Tibial nerve (tissue), 4 donors: Measurements from ENCODE around the gene TXLNA. TPM values are rescaled to one million over a fixed set of nuclear protein-coding genes. Genes with fewer than 3 reads are reported as not detected.

Source experiments
- DNase-seq, 2 donors: peaks; one replicate each; pipeline ENCODE4 v3.0.0-alpha.2; 2019; ENCODE audit warnings: low spot score in 2 of 2
- H3K27ac ChIP-seq, 4 donors: fragments of 200-600 bp; sonication (generic) in 3 of 4; one replicate each; pipeline ENCODE4 v1.5.1; 2017 to 2019; ENCODE audit warnings: mild to moderate bottlenecking in 1 of 4
- H3K27me3 ChIP-seq, 2 donors: fragments of 200-600 bp; sonication (generic) in 1 of 2; one replicate each; pipeline versions ENCODE4 v1.5.1 to v1.6.0; 2017 to 2019
- H3K36me3 ChIP-seq, 3 donors: fragments of 200-600 bp; sonication (generic); one replicate each; pipeline ENCODE4 v1.5.1; 2018 to 2019
- H3K4me1 ChIP-seq, 4 donors: fragments of 200-600 bp; sonication (generic) in 3 of 4; one replicate each; pipeline ENCODE4 v1.5.1; 2017 to 2019
- H3K4me3 ChIP-seq, 4 donors: fragments of 200-600 bp; sonication (generic) in 3 of 4; one replicate each; pipeline ENCODE4 v1.5.1; 2017 to 2019; ENCODE audit warnings: mild to moderate bottlenecking in 1 of 4, moderate library complexity in 1 of 4
- H3K9me3 ChIP-seq, 4 donors: fragments of 200-600 bp; sonication (generic) in 3 of 4; one replicate each; pipeline ENCODE4 v1.5.1; 2017 to 2019
- EP300 ChIP-seq, 2 donors: sonication (generic); formaldehyde crosslinking; IDR thresholded peaks; one replicate each; pipeline ENCODE4 v1.6.1; 2017; ENCODE audit warnings: antibody characterized with exemption in 2 of 2, mild to moderate bottlenecking in 1 of 2
- POLR2A ChIP-seq, 2 donors: fragments of 450-650 bp; IDR thresholded peaks; one replicate each; pipeline ENCODE4 v1.6.1; 2017; ENCODE audit warnings: antibody characterized with exemption in 2 of 2, mild to moderate bottlenecking in 2 of 2, moderate library complexity in 2 of 2
- WGBS, 2 donors: methylation state at CpG; one replicate each; pipeline ENCODE4 v1.1.5; 2018; 5-methylcytosine and 5-hydroxymethylcytosine counted together
- total RNA-seq, 4 donors: library from RNA; depleted of rRNA; stranded (reverse); fragments of >200 nt; gene quantifications; one replicate each; pipeline ENCODE4 v1.1.0, GENCODE V29; 2016
- TF ChIP-seq, protein P1 (sequence below), 5 experiments: fragments of 200-600 bp in 3 of 5; fragments of 450-650 bp in 2 of 5; sonication (generic) in 3 of 5; IDR thresholded peaks; one replicate each; pipeline ENCODE4 v1.5.1; 2016 to 2019; ENCODE audit warnings: antibody characterized with exemption in 5 of 5, mild to moderate bottlenecking in 3 of 5, moderate library complexity in 2 of 5

The TXLNA gene
- total RNA-seq, 4 donors from 2014 or later: 41.4 to 52.0 (median 49.5) TPM

DNA sequence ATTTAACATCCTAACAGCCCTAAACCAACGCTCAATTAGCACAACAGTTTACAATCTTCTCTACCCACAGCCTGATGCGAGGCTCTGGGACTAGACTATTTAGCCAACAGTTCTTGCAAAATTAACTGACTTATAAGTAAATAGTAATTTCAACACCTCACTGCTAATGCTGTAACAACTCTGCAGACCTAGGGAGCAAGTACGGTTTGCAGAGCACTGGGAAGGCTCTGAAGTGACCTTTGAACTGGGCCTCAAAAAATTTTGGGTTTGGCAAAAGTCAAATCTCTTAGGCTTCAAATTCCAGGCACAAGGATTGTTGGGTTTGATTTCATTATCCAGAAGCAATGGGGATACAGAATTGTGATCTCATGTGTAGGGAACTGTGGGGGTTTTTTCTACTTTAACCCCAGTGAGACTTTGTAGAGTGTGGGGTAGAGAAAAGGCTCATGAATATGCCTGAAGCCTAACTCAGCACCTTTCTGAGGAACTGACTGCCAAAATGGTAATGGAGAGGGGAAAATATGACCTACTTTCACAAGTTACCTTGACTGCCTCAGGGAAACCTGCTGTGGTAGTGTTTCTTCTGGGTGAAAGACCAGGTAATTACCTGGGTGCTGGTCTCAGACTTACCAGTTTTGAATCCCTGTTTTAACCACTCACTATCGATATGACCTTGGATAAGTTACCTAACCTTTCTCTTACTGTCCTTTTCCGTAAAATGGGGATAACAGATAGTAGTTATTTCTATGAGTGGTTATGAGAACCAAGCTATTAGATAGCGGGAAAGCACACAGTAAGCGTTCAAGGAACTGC lies 889 bp upstream of the TXLNA start:
- no peak for TF ChIP-seq POLR2A (IDR thresholded peaks at IDR 0.05)
- TF ChIP-seq EP300 (IDR thresholded peaks at IDR 0.05): no peak
- TF ChIP-seq, protein P1, sequence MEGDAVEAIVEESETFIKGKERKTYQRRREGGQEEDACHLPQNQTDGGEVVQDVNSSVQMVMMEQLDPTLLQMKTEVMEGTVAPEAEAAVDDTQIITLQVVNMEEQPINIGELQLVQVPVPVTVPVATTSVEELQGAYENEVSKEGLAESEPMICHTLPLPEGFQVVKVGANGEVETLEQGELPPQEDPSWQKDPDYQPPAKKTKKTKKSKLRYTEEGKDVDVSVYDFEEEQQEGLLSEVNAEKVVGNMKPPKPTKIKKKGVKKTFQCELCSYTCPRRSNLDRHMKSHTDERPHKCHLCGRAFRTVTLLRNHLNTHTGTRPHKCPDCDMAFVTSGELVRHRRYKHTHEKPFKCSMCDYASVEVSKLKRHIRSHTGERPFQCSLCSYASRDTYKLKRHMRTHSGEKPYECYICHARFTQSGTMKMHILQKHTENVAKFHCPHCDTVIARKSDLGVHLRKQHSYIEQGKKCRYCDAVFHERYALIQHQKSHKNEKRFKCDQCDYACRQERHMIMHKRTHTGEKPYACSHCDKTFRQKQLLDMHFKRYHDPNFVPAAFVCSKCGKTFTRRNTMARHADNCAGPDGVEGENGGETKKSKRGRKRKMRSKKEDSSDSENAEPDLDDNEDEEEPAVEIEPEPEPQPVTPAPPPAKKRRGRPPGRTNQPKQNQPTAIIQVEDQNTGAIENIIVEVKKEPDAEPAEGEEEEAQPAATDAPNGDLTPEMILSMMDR (IDR thresholded peaks at IDR 0.05): no peak
- H3K27ac ChIP-seq: peak overlapping the region; percentile 87 to 97 (median 94)
- DNase-seq: no peak
- peak overlapping the region in 2 of 4 donors; percentile 75 to 77 for H3K4me3 ChIP-seq
- H3K27me3 ChIP-seq: no peaks in the 10 kb centered on the region
- WGBS, 2 donors: 79 to 86% methylated on average over 7 of the region's 7 CpGs
- peaks cover 0 to 37% (median 4%) of the 10 kb centered on the region in 3 donors for H3K36me3 ChIP-seq
- H3K4me1 ChIP-seq: peaks cover 2 to 37% (median 26%) of the 10 kb centered on the region in 4 donors
- no peaks in the 10 kb centered on the region for H3K9me3 ChIP-seq

DNA sequence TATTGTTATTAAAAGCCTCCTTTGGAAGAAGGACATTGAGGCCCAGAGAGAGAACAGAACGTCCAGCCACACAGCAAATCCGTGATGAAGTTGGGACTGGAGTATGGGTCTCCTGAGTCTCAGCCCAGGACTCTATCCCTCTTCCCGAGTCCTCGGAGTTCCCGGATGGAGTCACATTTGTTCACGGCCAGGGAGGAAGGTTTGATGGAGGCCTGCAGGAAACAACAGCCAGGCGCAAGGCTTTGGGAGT lies 357 bp upstream of the TXLNA start:
- Histone ChIP-seq H3K9me3 (no peaks in the 10 kb centered on the region), H3K4me3 (peak overlapping the region; percentile 75 to 82 (median 80)), H3K27me3 (no peaks in the 10 kb centered on the region), H3K27ac (peak overlapping the region; percentile 87 to 97 (median 94)), H3K4me1 (peaks cover 2 to 43% (median 27%) of the 10 kb centered on the region in 4 donors), H3K36me3 (peaks cover 0 to 38% (median 4%) of the 10 kb centered on the region in 3 donors)
- TF ChIP-seq, protein P1 (IDR thresholded peaks at IDR 0.05): no peak
- TF ChIP-seq EP300 (IDR thresholded peaks at IDR 0.05): no peak
- TF ChIP-seq POLR2A (IDR thresholded peaks at IDR 0.05): no peak
- no peak for DNase-seq
- WGBS, 2 donors: 10% methylated on average over 7 of the region's 7 CpGs

DNA sequence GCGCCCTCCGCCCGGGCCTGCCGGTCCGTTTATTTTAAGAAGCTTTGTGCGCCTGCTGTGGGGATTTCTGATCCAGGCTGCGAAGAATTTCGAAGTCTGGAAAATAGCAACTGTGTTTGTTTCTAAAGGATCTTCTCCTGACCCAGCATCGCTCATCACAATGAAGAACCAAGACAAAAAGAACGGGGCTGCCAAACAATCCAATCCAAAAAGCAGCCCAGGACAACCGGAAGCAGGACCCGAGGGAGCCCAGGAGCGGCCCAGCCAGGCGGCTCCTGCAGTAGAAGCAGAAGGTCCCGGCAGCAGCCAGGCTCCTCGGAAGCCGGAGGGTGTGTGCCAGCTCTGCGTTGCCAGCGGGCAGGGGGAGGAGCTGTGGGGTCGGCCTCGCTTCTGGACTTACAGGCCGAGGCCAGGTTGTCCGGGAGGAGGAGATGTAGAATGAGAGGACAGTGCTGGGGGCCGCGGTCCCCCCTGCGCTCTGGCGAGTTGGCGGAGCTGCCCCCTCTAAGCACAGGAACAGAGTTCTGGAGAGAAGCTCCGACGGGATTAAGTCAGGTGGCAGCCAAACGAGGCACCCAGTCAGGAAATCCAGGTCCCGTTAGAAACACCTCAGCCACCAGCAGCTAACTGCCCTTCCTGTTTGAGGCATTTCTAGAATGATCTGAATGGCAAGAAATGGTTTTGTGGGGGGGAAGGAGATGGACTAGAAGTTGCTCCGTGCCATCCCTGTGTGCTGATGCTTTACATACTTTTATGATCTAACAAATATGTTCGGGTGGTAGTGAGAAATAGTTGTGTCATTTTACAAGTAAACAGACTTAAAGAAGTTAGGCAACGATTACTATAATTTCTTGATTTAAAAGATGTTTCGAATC lies 948 bp downstream of the TXLNA start:
- WGBS, 2 donors: 5 to 6% methylated on average over 32 to 35 of the region's 36 CpGs
- H3K9me3 ChIP-seq: no peaks in the 10 kb centered on the region
- peak overlapping the region; percentile 87 to 97 (median 94) for H3K27ac ChIP-seq
- H3K4me1 ChIP-seq: peaks cover 2 to 55% (median 28%) of the 10 kb centered on the region in 4 donors
- H3K36me3 ChIP-seq: peaks cover 0 to 41% (median 4%) of the 10 kb centered on the region in 3 donors
- H3K4me3 ChIP-seq: peak overlapping the region; percentile 75 to 82 (median 80)
- no peaks in the 10 kb centered on the region for H3K27me3 ChIP-seq
- no peak for TF ChIP-seq POLR2A (IDR thresholded peaks at IDR 0.05)
- TF ChIP-seq EP300 (IDR thresholded peaks at IDR 0.05): no peak
- TF ChIP-seq, protein P1 (IDR thresholded peaks at IDR 0.05): no peak
- DNase-seq: peak in 1 of 2 donors; percentile 24

DNA sequence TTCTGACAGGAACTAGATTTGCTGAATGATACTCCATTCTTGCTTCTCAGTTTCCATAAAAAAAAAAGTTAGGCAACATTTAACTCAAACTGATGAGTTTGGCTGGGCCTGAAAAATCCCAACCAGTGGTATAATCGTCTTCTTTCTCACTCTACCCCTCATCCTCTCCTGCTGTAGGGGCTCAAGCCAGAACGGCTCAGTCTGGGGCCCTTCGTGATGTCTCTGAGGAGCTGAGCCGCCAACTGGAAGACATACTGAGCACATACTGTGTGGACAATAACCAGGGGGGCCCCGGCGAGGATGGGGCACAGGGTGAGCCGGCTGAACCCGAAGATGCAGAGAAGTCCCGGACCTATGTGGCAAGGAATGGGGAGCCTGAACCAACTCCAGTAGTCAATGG lies 1.6 kb downstream of the TXLNA start:
- Histone ChIP-seq H3K9me3 (no peaks in the 10 kb centered on the region), H3K27me3 (no peaks in the 10 kb centered on the region), H3K4me3 (peak overlapping the region in 3 of 4 donors; percentile 75 to 82 (median 77)), H3K27ac (peak overlapping the region in 3 of 4 donors; percentile 87 to 97 (median 96)), H3K36me3 (peaks cover 0 to 46% (median 4%) of the 10 kb centered on the region in 3 donors), H3K4me1 (peaks cover 2 to 57% (median 28%) of the 10 kb centered on the region in 4 donors)
- no peak for TF ChIP-seq POLR2A (IDR thresholded peaks at IDR 0.05)
- TF ChIP-seq, protein P1 (IDR thresholded peaks at IDR 0.05): no peak
- TF ChIP-seq EP300 (IDR thresholded peaks at IDR 0.05): no peak
- WGBS, 2 donors: 57 to 75% methylated on average over 9 of the region's 9 CpGs
- no peak for DNase-seq
